ELF-1 (cell line): ENCODE data around the gene SLC16A12.
"Not testable (repeated sequence)": the region's sequence is repeated elsewhere in the genome, so short reads cannot be mapped to it uniquely, and the experiment has no call there.

Source experiments
- DNase-seq: peaks from one replicate; pipeline ENCODE4 v3.0.0-alpha.2; 2016; ENCODE audit warnings: low read depth, low spot score

The SLC16A12 gene

GRCh38 chr10:89471110-89471809 is 64.1 kb downstream of the SLC16A12 start:
- no peak for DNase-seq

- DNase-seq = no peak
Measured at GRCh38 chr10:89470628-89471027, 64.8 kb downstream of the SLC16A12 start.

- no peak for DNase-seq
Measured at GRCh38 chr10:89469517-89469916, 65.9 kb downstream of the SLC16A12 start.

GRCh38 chr10:89468191-89468965 is 67.0 kb downstream of the SLC16A12 start:
- DNase-seq = no peak

- peak; percentile 18 for DNase-seq
Measured at GRCh38 chr10:89466599-89467035, 68.8 kb downstream of the SLC16A12 start.

GRCh38 chr10:89465196-89465595 is 70.2 kb downstream of the SLC16A12 start:
- DNase-seq = no peak

GRCh38 chr10:89463846-89464537 is 71.4 kb downstream of the SLC16A12 start:
- DNase-seq = no peak

- DNase-seq = no peak
Measured at GRCh38 chr10:89458784-89459183, 76.6 kb downstream of the SLC16A12 start.

GRCh38 chr10:89458291-89458690 is 77.1 kb downstream of the SLC16A12 start:
- DNase-seq = no peak

GRCh38 chr10:89454561-89455347 is 80.6 kb downstream of the SLC16A12 start:
- no peak for DNase-seq

GRCh38 chr10:89452193-89452592 is 83.2 kb downstream of the SLC16A12 start:
- DNase-seq = no peak

- DNase-seq = no peak
Measured at GRCh38 chr10:89450901-89451300, 84.5 kb downstream of the SLC16A12 start.

- DNase-seq = not testable (repeated sequence)
Measured at GRCh38 chr10:89444819-89445218, 90.6 kb downstream of the SLC16A12 start.

GRCh38 chr10:89442289-89442688 is 93.1 kb downstream of the SLC16A12 start:
- DNase-seq = no peak

- no peak for DNase-seq
Measured at GRCh38 chr10:89440226-89441009, 95.0 kb downstream of the SLC16A12 start.

- DNase-seq = no peak
Measured at GRCh38 chr10:89438525-89438924, 96.9 kb downstream of the SLC16A12 start.

- DNase-seq = no peak
Measured at GRCh38 chr10:89431977-89432376, 103.4 kb downstream of the SLC16A12 start.

- no peak for DNase-seq
Measured at GRCh38 chr10:89428877-89429276, 106.5 kb downstream of the SLC16A12 start.

- no peak for DNase-seq
Measured at GRCh38 chr10:89427629-89428028, 107.8 kb downstream of the SLC16A12 start.

GRCh38 chr10:89426230-89426868 is 109.0 kb downstream of the SLC16A12 start:
- peak; percentile 32 for DNase-seq
